ENCODE measurements around the gene SNX33. TPM values are rescaled to one million over a fixed set of nuclear protein-coding genes. Genes with fewer than 3 reads are reported as not detected.

Gene SNX33
- total RNA-seq, 1 experiment from 2014 or later, result 16.8 TPM

- H3K9me2 ChIP-seq (replicated peaks; ENCODE audit: low read length), result no peaks in the 10 kb centered on the region
- no peak for DNase-seq
- H3K27ac ChIP-seq (ENCODE audit: low read length), result no peak overlapping the region
- no peak overlapping the region for H3K4me3 ChIP-seq (ENCODE audit: low read length)
- peaks cover 2% of the 10 kb centered on the region; the same call in 1 of the 2 replicates for H3K79me2 ChIP-seq (ENCODE audit: low read length)
- CTCF ChIA-PET, result interaction anchor here (0.6 kb wide), 1 partner anchor 26 kb away, joined by 4 read pairs; no protein-coding TSS in a partner anchor
- no peak for TF ChIP-seq EZH2phosphoT487 (IDR thresholded peaks at IDR 0.05; ENCODE audit: borderline replicate concordance, low read length)
- TF ChIP-seq EZH2 (IDR thresholded peaks at IDR 0.05; ENCODE audit: low read length, unreplicated experiment), result no peak
- TF ChIP-seq, protein P1, sequence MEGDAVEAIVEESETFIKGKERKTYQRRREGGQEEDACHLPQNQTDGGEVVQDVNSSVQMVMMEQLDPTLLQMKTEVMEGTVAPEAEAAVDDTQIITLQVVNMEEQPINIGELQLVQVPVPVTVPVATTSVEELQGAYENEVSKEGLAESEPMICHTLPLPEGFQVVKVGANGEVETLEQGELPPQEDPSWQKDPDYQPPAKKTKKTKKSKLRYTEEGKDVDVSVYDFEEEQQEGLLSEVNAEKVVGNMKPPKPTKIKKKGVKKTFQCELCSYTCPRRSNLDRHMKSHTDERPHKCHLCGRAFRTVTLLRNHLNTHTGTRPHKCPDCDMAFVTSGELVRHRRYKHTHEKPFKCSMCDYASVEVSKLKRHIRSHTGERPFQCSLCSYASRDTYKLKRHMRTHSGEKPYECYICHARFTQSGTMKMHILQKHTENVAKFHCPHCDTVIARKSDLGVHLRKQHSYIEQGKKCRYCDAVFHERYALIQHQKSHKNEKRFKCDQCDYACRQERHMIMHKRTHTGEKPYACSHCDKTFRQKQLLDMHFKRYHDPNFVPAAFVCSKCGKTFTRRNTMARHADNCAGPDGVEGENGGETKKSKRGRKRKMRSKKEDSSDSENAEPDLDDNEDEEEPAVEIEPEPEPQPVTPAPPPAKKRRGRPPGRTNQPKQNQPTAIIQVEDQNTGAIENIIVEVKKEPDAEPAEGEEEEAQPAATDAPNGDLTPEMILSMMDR (conservative IDR thresholded peaks at IDR 0.05; ENCODE audit: low read depth, low read length), result no peak
- H2AFZ ChIP-seq (ENCODE audit: low read length), result no peak overlapping the region
- POLR2A ChIA-PET (ENCODE audit: unreplicated experiment), result no interaction called here
- no TSS peak for BruUV-seq (replicated peaks)
- H3K36me3 ChIP-seq (ENCODE audit: low read depth, low read length), result no peaks in the 10 kb centered on the region
- no peak for ATAC-seq
- peaks cover 23% of the 10 kb centered on the region for H3K4me1 ChIP-seq (ENCODE audit: insufficient read depth, low read length)
- H3K9ac ChIP-seq (ENCODE audit: low read length), result no peak overlapping the region
- no peaks in the 10 kb centered on the region for H3F3A ChIP-seq (ENCODE audit: low read length, unreplicated experiment)
- H4K20me1 ChIP-seq (ENCODE audit: low read length), result no peaks in the 10 kb centered on the region
- intact Hi-C loops (cut with micrococcal nuclease), result no loop called here
- H3K9me3 ChIP-seq (ENCODE audit: low read length), result no peaks in the 10 kb centered on the region
- no peak overlapping the region for H3K4me2 ChIP-seq (ENCODE audit: low read length)
- H3K27me3 ChIP-seq (ENCODE audit: low read length), result no peaks in the 10 kb centered on the region
Observed at GRCh38 chr15:75659928-75660645, 12.4 kb downstream of the SNX33 start.

DNA sequence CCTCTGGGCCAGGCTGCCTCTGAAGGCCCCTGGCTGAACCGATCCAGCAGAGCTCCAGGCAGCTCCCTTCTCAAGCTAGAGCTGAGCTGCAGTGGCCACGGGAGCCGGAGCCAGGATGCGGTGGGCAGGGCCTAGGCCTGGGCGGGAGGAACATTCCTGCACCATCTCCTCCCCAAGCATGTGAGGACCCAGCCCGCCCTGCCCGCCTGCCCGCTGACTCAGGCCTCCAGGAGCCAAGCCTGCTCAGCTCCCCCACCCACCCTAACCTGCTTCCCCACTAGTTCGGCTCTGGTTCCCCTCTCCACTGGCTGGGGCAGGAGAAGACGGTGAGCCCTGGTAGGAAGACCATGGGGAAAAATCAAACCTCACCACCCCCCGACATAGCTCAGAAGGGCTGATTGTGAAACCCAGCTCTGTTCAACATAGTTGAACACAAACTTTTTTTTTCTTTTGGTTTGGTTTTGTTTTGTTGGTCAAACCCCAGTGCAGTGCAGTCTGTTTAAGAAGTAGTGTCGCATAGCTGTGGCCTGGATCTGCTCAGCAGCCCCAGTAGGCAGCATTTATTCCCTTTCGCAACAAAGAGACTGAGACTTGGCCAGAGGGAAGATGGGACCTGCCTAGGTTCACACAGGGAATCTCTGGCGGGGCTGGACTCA is 13.5 kb downstream of the SNX33 start:
- Histone ChIP-seq H3K4me1 (ENCODE audit: insufficient read depth, low read length) (peaks cover 32% of the 10 kb centered on the region), H3K9me3 (ENCODE audit: low read length) (no peaks in the 10 kb centered on the region), H3K79me2 (ENCODE audit: low read length) (no peaks in the 10 kb centered on the region), H3F3A (ENCODE audit: low read length, unreplicated experiment) (no peaks in the 10 kb centered on the region), H3K9ac (ENCODE audit: low read length) (peak overlapping the region; percentile 45), H3K36me3 (ENCODE audit: low read depth, low read length) (no peaks in the 10 kb centered on the region), H3K4me2 (ENCODE audit: low read length) (peak overlapping the region; percentile 61), H3K27ac (ENCODE audit: low read length) (peak overlapping the region; percentile 63), H2AFZ (ENCODE audit: low read length) (peak overlapping the region; percentile 30; the same call in 1 of the 2 replicates), H3K9me2 (replicated peaks; ENCODE audit: low read length) (no peaks in the 10 kb centered on the region), H3K4me3 (ENCODE audit: low read length) (no peak overlapping the region), H4K20me1 (ENCODE audit: low read length) (no peaks in the 10 kb centered on the region), H3K27me3 (ENCODE audit: low read length) (no peaks in the 10 kb centered on the region)
- TF ChIP-seq, protein P1 (conservative IDR thresholded peaks at IDR 0.05; ENCODE audit: low read depth, low read length), result no peak
- TF ChIP-seq EZH2phosphoT487 (IDR thresholded peaks at IDR 0.05; ENCODE audit: borderline replicate concordance, low read length) (no peak), EZH2 (IDR thresholded peaks at IDR 0.05; ENCODE audit: low read length, unreplicated experiment) (no peak)
- intact Hi-C loops (cut with micrococcal nuclease), result no loop called here
- DNase-seq (peak; percentile 86), ATAC-seq (peak; percentile 97)
- TSS peak; percentile 50 for BruUV-seq (replicated peaks)
- ChIA-PET POLR2A (ENCODE audit: unreplicated experiment) (interaction anchor here (0.6 to 1.0 kb wide), 2 partner anchors 13 to 75 kb away, joined by 3 to 5 read pairs; partner anchors contain the start of gene SNX33), CTCF (no interaction called here)

Measured in PC-3 (cell line).